Hematopoietic multipotent progenitor cell treated with erythropoietin and hydrocortisone succinate and interleukin-3 and kit ligand, for 4 days (in vitro differentiated cells): ENCODE results near the gene BAAT.
A peak's percentile ranks its signal among the peaks of the same experiment; 100 is the strongest.

Experiments
- DNase-seq: peaks from one replicate; pipeline ENCODE4 v3.0.0-alpha.2; 2015

BAAT gene

GRCh38 chr9:101311758-101312420, 72.9 kb downstream of the BAAT start:
- DNase-seq: peak; percentile 92

DNA sequence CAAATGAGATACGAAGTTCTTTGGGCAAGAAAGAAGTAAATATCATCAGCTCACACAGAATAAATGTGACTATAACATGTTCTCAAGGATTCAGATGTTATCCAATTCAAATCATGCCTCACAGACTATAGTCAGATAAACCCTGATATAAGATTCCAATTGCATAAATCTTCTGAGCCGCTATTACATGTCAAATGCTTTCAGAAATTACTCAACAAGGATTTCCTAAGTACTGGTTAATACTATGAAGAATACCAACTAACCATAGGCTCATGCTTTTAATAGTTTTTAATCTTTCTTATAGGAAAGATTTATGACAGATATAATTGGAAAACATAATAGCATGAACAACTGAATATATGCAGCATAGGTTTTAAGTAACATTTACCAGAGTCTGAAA, 73.6 kb downstream of the BAAT start:
- no peak for DNase-seq
